Epithelial cell of proximal tubule (primary cell): ENCODE results near the gene PDHX. TPM values are rescaled to one million over a fixed set of nuclear protein-coding genes. Genes with fewer than 3 reads are reported as not detected.

Experiments
- DNase-seq: peaks from one replicate; pipeline ENCODE4 v3.0.0-alpha.2; 2011; ENCODE audit warnings: low read depth
- H3K4me3 ChIP-seq: 2 replicates; pipeline ENCODE4 v1.5.1; 2011; ENCODE audit warnings: low read depth, mild to moderate bottlenecking, low read length
- total RNA-seq: library from RNA; depleted of rRNA; stranded (reverse); fragments of >200 nt; gene quantifications from 2 replicates; pipeline ENCODE4 v1.2.3, GENCODE V29; 2015
- TF ChIP-seq, protein P1 (sequence below): conservative IDR thresholded peaks from 2 replicates; pipeline ENCODE4 v1.5.1; 2012; ENCODE audit warnings: low read depth, mild to moderate bottlenecking, low read length

The PDHX gene
- total RNA-seq, 1 donor from 2014 or later = 19.3 TPM

DNA sequence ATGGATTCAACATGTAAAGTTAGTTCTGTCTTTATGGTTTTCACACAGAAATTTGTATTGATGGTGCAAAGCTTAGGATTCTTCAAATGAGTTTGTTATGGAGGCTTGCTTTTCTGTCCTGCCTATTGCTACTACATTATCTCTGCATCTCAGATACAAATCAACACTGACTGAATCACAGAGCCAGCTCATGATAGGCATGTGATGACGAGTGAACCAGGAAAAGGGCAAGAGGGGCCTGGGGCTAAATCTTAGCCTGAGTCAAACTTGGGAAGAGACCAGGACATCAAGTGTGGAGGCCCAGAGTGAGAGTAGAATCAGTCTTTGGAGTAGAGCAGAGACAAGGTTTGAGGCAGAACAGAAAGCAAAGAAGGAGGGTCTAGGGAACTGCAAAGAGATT lies 115.4 kb downstream of the PDHX start:
- H3K4me3 ChIP-seq = no peak overlapping the region
- DNase-seq = no peak
- TF ChIP-seq, protein P1, sequence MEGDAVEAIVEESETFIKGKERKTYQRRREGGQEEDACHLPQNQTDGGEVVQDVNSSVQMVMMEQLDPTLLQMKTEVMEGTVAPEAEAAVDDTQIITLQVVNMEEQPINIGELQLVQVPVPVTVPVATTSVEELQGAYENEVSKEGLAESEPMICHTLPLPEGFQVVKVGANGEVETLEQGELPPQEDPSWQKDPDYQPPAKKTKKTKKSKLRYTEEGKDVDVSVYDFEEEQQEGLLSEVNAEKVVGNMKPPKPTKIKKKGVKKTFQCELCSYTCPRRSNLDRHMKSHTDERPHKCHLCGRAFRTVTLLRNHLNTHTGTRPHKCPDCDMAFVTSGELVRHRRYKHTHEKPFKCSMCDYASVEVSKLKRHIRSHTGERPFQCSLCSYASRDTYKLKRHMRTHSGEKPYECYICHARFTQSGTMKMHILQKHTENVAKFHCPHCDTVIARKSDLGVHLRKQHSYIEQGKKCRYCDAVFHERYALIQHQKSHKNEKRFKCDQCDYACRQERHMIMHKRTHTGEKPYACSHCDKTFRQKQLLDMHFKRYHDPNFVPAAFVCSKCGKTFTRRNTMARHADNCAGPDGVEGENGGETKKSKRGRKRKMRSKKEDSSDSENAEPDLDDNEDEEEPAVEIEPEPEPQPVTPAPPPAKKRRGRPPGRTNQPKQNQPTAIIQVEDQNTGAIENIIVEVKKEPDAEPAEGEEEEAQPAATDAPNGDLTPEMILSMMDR = no peak

DNA sequence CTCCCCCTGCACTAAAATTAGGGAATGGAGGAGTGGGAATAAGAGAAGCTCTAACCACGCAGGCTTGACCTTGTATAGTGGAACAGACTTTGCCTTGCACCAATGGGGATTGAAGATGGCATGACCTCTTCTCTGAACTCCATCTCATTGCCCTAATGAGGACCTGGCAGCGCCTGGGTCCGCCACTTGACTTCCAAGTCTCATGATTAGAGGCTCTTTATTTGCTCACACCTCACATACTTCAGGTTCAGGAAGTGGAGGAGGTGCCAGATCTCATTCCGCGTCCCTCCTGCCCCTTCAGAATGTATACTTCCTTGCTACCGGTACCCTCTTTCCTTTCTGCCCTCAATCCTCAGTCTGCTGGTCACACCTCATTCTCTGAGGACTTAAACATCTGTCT lies 116.6 kb downstream of the PDHX start:
- TF ChIP-seq, protein P1 = no peak
- DNase-seq = no peak
- H3K4me3 ChIP-seq = no peak overlapping the region

DNA sequence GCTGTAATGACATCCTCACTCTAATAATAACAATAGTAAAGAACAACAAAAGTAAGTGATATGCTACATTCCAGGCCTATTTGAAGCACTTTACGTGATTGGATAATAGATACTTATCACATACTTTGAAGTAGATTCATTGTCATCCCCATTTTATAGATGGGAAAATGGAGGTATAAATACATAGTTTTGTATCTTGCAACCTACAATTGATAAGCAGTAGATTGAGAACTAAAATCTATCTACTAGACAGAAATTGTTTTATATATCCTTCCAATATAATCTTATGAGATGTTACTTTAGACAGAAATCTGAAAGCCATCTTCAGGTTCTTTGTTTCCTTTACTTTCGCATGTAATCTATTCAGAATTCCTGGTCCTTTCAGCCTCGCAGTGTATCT lies 118.0 kb downstream of the PDHX start:
- no peak for DNase-seq
- TF ChIP-seq, protein P1 = no peak
- no peak overlapping the region for H3K4me3 ChIP-seq

DNA sequence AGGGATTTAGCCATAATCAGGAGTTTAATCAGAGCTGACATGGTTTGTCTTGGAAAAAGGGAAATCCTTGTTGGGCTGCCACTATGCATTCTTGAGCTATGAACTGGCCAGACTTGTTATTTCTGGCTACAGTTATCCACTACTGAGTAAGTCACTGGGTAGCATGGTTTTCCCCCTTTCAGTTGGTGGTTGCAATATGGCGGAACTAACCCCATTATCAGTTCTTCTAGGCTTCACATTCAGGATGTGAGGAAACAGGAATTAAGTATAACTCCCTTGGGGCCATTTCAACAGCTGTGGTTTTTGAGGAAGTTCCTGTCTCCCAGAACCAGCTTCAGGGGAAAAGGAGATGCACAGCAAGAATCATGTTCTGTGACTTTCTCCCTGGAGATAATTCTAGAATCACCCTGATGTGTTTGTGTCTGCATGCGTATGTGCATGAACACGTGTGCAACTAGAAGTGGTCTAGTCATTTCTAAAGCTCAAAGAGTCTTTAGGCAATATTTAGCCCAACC lies 119.5 kb downstream of the PDHX start:
- DNase-seq = peak; percentile 77
- H3K4me3 ChIP-seq = no peak overlapping the region
- TF ChIP-seq, protein P1 = no peak

DNA sequence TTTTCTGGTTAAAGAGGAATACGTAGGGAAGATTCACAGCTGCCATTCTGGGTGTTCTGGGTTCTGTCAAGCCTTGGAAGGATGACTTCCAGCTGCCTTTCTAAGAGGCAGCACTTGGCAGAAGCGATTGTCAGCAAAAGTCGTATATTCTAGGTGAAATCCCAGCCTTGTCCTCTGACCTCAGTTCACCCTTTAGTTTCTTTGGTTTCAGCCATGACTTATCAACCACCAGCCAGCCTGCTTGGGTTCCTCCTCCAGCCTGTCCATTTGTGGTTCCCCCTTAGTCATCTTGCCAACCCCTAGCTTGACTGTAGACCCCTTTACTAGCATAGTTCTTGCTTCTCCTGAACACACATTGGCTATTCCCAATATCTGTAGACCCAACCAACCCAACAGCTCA lies 120.2 kb downstream of the PDHX start:
- TF ChIP-seq, protein P1 = no peak
- H3K4me3 ChIP-seq = no peak overlapping the region
- DNase-seq = no peak

DNA sequence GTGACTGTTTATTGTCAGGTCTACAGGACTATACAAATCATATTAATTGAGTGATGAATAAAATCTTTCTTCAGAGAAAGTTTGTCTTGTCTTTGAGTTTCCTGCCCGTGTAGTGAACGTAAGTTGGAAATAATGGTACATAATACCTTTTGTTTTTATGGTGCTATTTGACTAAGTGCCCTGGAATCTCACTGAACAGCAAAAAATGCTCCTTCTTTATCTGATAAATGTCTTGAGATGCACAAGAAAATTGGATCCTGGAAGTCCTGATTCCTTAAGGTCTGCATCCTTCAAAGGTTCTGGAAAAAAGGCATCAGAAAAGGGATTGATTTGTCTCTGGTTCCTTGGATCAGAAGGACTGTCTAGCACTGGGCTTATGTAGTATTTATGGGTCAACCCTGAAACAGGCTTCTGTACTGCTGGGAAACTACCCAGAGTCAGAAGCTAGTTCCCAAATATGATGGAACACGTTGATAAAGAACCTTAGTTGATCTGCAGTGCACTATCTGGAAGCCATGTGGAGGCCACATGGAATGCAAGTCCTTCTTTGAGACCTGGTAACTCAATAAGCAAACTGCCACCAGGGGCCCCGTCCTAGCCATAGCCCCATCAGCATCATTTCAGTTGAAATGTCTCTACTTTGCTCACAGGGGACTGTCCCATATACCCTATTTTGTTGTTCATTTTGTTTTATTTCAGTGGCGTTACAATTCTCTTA lies 122.0 kb downstream of the PDHX start:
- DNase-seq = no peak
- TF ChIP-seq, protein P1 = no peak
- no peak overlapping the region for H3K4me3 ChIP-seq

DNA sequence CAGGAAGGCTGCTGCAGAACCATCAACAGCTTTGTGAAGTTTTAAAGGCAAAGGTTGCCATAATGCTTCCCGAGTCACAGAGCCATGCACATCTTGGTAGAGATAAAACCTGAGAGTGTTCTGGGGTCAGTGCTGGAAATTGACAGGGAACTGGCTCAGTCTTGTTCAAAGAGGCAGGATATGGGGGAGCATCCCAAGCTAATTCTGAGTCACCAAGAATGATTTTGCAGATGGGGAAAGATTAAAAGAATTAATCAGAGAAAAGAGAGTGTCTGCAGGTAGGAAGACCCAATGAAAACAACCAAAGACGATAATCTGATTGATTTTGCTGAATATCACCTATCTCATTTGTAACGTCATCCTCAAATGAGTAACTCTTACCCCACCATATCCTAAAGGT lies 122.7 kb downstream of the PDHX start:
- DNase-seq = no peak

More for the DNA sequence above, 122.7 kb downstream of the PDHX start:
- TF ChIP-seq, protein P1 = no peak
- H3K4me3 ChIP-seq = no peak overlapping the region
